SU-DHL-6 (cell line): ENCODE data around the gene PGLYRP2.

Experiments
- H2AFZ ChIP-seq: fragments of 200-600 bp; sonication (generic); 2 replicates; pipeline ENCODE4 v1.6.1; 2014; ENCODE audit warnings: low read depth, mild to moderate bottlenecking, moderate library complexity, mixed read lengths, antibody characterized with exemption, low read length; ENCODE audit not compliant: severe bottlenecking
- H3F3A ChIP-seq: fragments of 200-600 bp; shearing (Covaris generic); 2 replicates; pipeline ENCODE4 v1.6.0; 2016; ENCODE audit warnings: antibody characterized with exemption, mild to moderate bottlenecking; ENCODE audit not compliant: insufficient read depth
- H3K27ac ChIP-seq: fragments of 200-600 bp; sonication (generic); 2 replicates; pipeline ENCODE4 v1.5.1; 2016; ENCODE audit warnings: low read depth, mild to moderate bottlenecking, low read length, moderate library complexity, mixed read lengths
- H3K27me3 ChIP-seq: fragments of 200-600 bp; sonication (generic), shearing (Covaris generic); 2 replicates; pipeline ENCODE4 v1.6.0; 2014; ENCODE audit warnings: mild to moderate bottlenecking, low read length
- H3K36me3 ChIP-seq: fragments of 200-600 bp; sonication (generic); 2 replicates; pipeline ENCODE4 v1.6.1; 2014; ENCODE audit warnings: mild to moderate bottlenecking, low read length, mixed read lengths
- H3K4me2 ChIP-seq: fragments of 300-600, 200-600 bp; shearing (Covaris generic), sonication (generic); 2 replicates; pipeline ENCODE4 v1.6.0; 2014; ENCODE audit warnings: low read length, low read depth, mild to moderate bottlenecking; ENCODE audit not compliant: poor library complexity, severe bottlenecking
- H3K4me3 ChIP-seq: fragments of 200-600 bp; sonication (generic); 2 replicates; pipeline ENCODE4 v1.5.1; 2014; ENCODE audit warnings: antibody characterized with exemption, low read length, mild to moderate bottlenecking, mixed read lengths; ENCODE audit not compliant: insufficient read depth, poor library complexity, severe bottlenecking
- H3K79me2 ChIP-seq: fragments of 200-600 bp; sonication (generic); 2 replicates; pipeline ENCODE4 v1.6.1; 2014; ENCODE audit warnings: mild to moderate bottlenecking, low read length, moderate library complexity; ENCODE audit not compliant: insufficient read depth
- H3K9ac ChIP-seq: fragments of 200-600 bp; sonication (generic); 2 replicates; pipeline ENCODE4 v1.7.0; 2014; ENCODE audit warnings: mild to moderate bottlenecking, low read length
- H3K9me2 ChIP-seq: fragments of 200-600 bp; sonication (generic); replicated peaks from 2 replicates; pipeline ENCODE4 v1.6.1; 2014; ENCODE audit warnings: low read length; ENCODE audit not compliant: insufficient read depth
- H3K9me3 ChIP-seq: fragments of 200-600 bp; sonication (generic); 2 replicates; pipeline ENCODE4 v1.6.1; 2014; ENCODE audit warnings: low read length, mixed read lengths; ENCODE audit not compliant: insufficient read depth
- H4K20me1 ChIP-seq: fragments of 200-600 bp; sonication (generic); 2 replicates; pipeline ENCODE4 v1.6.1; 2014; ENCODE audit warnings: low read depth, mild to moderate bottlenecking, antibody characterized with exemption, low read length, moderate library complexity, mixed read lengths
- CTCF ChIP-seq: fragments of 200-600 bp; sonication (generic); IDR thresholded peaks from one replicate; pipeline ENCODE4 v1.5.1; 2017; ENCODE audit warnings: antibody characterized with exemption, mild to moderate bottlenecking, low read length, moderate library complexity; ENCODE audit not compliant: insufficient read depth, poor library complexity, severe bottlenecking
- EZH2phosphoT487 ChIP-seq: fragments of 200-600 bp; sonication (generic), shearing (Covaris generic); conservative IDR thresholded peaks from 2 replicates; pipeline ENCODE4 v1.6.1; 2018; ENCODE audit warnings: mild to moderate bottlenecking, antibody characterized with exemption, low read length, moderate library complexity, mixed read lengths

The PGLYRP2 gene

DNA sequence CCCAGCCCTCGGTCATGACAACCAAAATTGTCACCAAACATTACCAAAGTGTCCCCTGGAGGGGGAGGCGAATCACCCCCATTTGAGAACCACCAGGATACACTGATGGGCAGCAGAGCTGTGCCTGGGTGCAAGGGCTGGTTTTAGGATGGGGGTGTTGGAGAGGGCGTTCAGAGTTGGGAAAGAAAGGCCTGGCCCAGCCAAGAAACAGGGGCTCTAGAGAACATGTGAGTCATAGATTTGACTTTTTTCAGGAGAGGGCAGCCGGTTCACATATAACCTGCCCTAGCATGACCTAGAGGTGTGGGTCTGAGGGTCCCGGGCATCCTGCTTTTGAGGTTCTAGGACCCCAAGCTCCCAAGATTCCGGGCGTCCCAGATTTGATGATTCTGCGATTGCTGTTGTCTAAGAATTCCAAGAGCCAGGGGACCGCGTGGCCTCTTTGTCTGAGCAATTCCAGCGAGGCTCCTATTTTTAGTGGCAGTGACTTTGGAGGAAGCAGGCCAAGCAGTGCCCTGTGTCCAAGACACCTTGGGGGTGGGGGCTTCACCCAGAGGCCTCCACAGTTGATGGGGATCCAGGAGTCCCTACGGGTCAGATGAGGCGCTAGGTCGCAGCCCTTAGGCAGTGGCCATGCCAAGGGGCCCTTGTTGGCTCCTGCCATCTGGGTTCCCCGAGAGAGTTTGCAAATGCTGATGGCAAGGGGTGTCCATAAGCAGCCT lies 34.6 kb downstream of the PGLYRP2 start:
- Histone ChIP-seq H3K36me3 (no peaks in the 10 kb centered on the region), H3K27ac (no peak overlapping the region), H3K4me3 (no peak overlapping the region), H3K27me3 (no peaks in the 10 kb centered on the region), H3K79me2 (no peaks in the 10 kb centered on the region), H2AFZ (no peak overlapping the region), H3F3A (no peaks in the 10 kb centered on the region), H3K9me2 (no peaks in the 10 kb centered on the region), H3K4me2 (no peak overlapping the region), H3K9ac (no peak overlapping the region), H3K9me3 (no peaks in the 10 kb centered on the region), H4K20me1 (no peaks in the 10 kb centered on the region)
- TF ChIP-seq CTCF, result no peak
- no peak for TF ChIP-seq EZH2phosphoT487

DNA sequence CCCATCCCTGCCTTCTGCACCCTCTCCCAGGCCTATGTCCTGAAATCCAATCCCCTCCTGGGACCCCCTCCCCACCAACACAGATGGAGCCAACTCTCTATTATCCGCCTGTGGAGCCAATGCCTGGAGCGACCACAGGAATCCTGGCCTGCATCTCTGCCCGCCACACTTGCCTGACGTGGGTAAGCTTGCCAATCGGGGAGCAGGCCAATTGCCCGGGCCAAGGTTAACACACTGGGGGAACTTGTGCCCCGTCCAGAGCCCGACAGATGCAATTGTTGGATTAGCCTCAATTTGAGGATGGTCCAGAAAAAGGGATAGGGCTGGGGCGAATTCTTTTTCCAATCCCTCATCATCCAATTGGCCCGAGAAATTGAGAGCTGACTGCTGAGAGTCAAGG lies 35.5 kb downstream of the PGLYRP2 start:
- TF ChIP-seq CTCF (no peak), EZH2phosphoT487 (no peak)
- no peaks in the 10 kb centered on the region for H3K27me3 ChIP-seq
- no peak overlapping the region for H3K4me3 ChIP-seq
- no peak overlapping the region for H3K9ac ChIP-seq
- no peaks in the 10 kb centered on the region for H3K9me2 ChIP-seq
- no peaks in the 10 kb centered on the region for H3K79me2 ChIP-seq
- no peaks in the 10 kb centered on the region for H3F3A ChIP-seq
- no peak overlapping the region for H3K27ac ChIP-seq
- H3K4me2 ChIP-seq, result no peak overlapping the region
- no peaks in the 10 kb centered on the region for H3K9me3 ChIP-seq
- no peaks in the 10 kb centered on the region for H4K20me1 ChIP-seq
- no peak overlapping the region for H2AFZ ChIP-seq
- H3K36me3 ChIP-seq, result no peaks in the 10 kb centered on the region

DNA sequence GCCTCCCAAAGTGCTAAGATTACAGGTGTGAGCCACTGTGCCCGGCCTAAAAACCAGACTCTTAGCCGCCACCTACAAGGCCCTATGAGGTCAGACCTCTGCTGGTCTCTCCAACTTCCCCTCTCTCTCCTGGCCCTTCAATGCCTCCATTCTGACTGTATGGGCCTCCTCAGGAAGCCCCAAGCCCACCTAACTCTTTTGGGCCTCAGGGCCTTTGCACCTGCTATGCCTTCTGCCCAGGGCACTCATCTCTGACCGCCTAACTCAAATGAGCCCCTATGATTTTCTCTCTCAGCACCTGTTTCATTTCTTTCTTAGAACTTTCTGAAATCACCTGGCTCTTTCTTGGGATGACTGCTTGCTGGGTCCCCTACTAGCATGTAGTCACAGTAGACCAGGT lies 36.0 kb downstream of the PGLYRP2 start:
- no peak overlapping the region for H3K4me2 ChIP-seq
- TF ChIP-seq EZH2phosphoT487, result no peak
- no peak for TF ChIP-seq CTCF
- no peaks in the 10 kb centered on the region for H3K36me3 ChIP-seq

More for the DNA sequence above, 36.0 kb downstream of the PGLYRP2 start:
- H3K4me3 ChIP-seq, result no peak overlapping the region
- no peaks in the 10 kb centered on the region for H3F3A ChIP-seq
- no peaks in the 10 kb centered on the region for H3K79me2 ChIP-seq
- no peak overlapping the region for H3K27ac ChIP-seq
- H3K9me2 ChIP-seq, result no peaks in the 10 kb centered on the region
- no peaks in the 10 kb centered on the region for H3K27me3 ChIP-seq
- H4K20me1 ChIP-seq, result no peaks in the 10 kb centered on the region
- H2AFZ ChIP-seq, result no peak overlapping the region
- H3K9ac ChIP-seq, result no peak overlapping the region
- H3K9me3 ChIP-seq, result no peaks in the 10 kb centered on the region
